ENCODE data around the gene IGFALS. TPM values are rescaled to one million over a fixed set of nuclear protein-coding genes. Genes with fewer than 3 reads are reported as not detected.

IGFALS gene
- total and polyA plus RNA-seq, 2 of the 4 experiments (the other 2 are of a cell fraction): not detected

DNA sequence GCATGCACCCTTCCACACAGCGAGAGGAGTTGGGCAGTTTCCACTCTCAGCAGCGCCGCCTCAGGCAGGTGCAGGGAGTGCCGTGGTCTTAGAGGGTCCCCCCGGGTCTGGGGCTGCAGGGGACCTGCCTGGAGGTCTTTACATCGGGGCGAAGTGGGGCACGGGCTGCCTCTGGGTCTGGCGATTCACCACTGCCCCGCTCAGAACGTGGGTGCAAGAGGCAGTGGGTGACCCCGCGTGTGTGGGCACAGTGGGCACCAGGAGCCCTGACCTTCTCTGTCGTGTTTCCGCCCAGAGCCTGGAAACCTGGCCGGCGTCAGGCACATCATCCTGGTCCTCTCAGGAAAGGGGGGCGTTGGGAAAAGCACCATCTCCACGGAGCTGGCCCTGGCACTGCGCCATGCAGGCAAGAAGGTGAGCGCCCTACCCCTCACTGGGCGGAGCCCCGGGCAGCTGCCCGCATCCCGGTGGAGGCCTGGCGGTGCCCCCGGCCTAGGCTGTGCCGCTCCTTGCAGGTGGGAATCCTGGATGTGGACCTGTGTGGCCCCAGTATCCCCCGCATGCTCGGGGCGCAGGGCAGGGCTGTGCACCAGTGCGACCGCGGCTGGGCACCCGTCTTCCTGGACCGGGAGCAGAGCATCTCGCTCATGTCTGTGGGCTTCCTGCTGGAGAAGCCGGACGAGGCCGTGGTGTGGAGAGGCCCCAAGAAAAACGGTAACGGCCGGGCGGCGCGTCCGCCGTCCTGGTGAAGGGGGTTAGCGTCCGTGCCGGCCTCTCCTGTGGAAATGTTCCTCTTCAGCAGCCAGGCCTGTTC lies 7.1 kb downstream of the IGFALS start:
- H3K4me3 ChIP-seq (ENCODE audit: insufficient read depth, low read depth, low read length): no peak overlapping the region
- H4K91ac ChIP-seq (ENCODE audit: insufficient read depth, low read depth, low read length): no peak overlapping the region
- no peaks in the 10 kb centered on the region for H3K27me3 ChIP-seq (ENCODE audit: control insufficient read depth, insufficient read depth, low read length)
- H3K4me1 ChIP-seq (ENCODE audit: control insufficient read depth, insufficient read depth, low read length): no peaks in the 10 kb centered on the region; the same call in 1 of the 2 replicates
- peaks cover 4% of the 10 kb centered on the region; the same call in 1 of the 2 replicates for H3K9me1 ChIP-seq (ENCODE audit: insufficient read depth, low read length)
- WGBS, 2 experiments (ENCODE audit: extremely low coverage in 2 of 2, insufficient read length in 1 of 2): 93% methylated on average over 19 of the region's 51 CpGs; no CpG with 5 or more reads in 1 of the 2 experiments
- H4K20me1 ChIP-seq (ENCODE audit: insufficient read depth, low read length): peaks cover 38% of the 10 kb centered on the region
- no peak overlapping the region for H2BK5ac ChIP-seq (ENCODE audit: low read depth, low read length, poor library complexity, severe bottlenecking)
- peak overlapping the region; percentile 52 for H2AK9ac ChIP-seq (replicated peaks; ENCODE audit: low read depth, low read length, poor library complexity)
- peaks cover 12 to 44% of the 10 kb centered on the region in 2 experiments for H3K79me1 ChIP-seq (ENCODE audit: low read depth in 1 of 2, low read length in 2 of 2)
- CTCF ChIA-PET: no interaction called here
- in situ Hi-C loops (cut with MboI; ENCODE audit: low sequenced_read_pairs): no loop called here
- DNase-seq (no peak), ATAC-seq (ENCODE audit: low read depth) (no peak)
- H2AK5ac ChIP-seq (ENCODE audit: low read depth, low read length): no peak overlapping the region
- H3K4ac ChIP-seq (ENCODE audit: low read depth, low read length): no peak overlapping the region
- H4K8ac ChIP-seq (ENCODE audit: low read depth in 2 of 2, low read length in 2 of 2): no peak overlapping the region
- H2BK20ac ChIP-seq (ENCODE audit: low read depth, low read length): no peak overlapping the region
- dilution Hi-C loops (cut with HindIII; ENCODE audit: low sequenced_read_pairs, unreplicated experiment): no loop called here
- H3K4me2 ChIP-seq (ENCODE audit: low read depth, low read length): no peak overlapping the region
- H3K36me3 ChIP-seq (ENCODE audit: control insufficient read depth, insufficient read depth, low read length): peaks cover 30% of the 10 kb centered on the region
- no TSS peak for BruUV-seq (replicated peaks)
- H3K9ac ChIP-seq (ENCODE audit: low read depth, low read length): no peak overlapping the region
- no peak overlapping the region for H3K56ac ChIP-seq (ENCODE audit: extremely low read depth, insufficient read depth, low read length)
- no peak overlapping the region for H2AFZ ChIP-seq (replicated peaks; ENCODE audit: low read length, poor library complexity)
- intact Hi-C loops (cut with micrococcal nuclease): no loop called here
- H3K14ac ChIP-seq (replicated peaks; ENCODE audit: low read depth, low read length): no peak overlapping the region
- no peaks in the 10 kb centered on the region for H3K9me3 ChIP-seq (ENCODE audit: control insufficient read depth, insufficient read depth, low read length)
- POLR2A ChIA-PET (ENCODE audit: unreplicated experiment): no interaction called here
- H3K27ac ChIP-seq (ENCODE audit: insufficient read depth, low read length): no peak overlapping the region
- no peak overlapping the region for H2BK15ac ChIP-seq (ENCODE audit: low read depth, low read length)
- H3K18ac ChIP-seq (ENCODE audit: low read depth, low read length): no peak overlapping the region
- H2BK120ac ChIP-seq (ENCODE audit: low read depth, low read length): no peak overlapping the region
- H3K23ac ChIP-seq (ENCODE audit: low read depth, low read length): no peak overlapping the region
- H4K5ac ChIP-seq (ENCODE audit: low read depth, low read length): no peak overlapping the region
- TF ChIP-seq RCOR1 (IDR thresholded peaks at IDR 0.05; ENCODE audit: insufficient replicate concordance, low read length): no peak
- no peak for TF ChIP-seq MAFK (IDR thresholded peaks at IDR 0.05; ENCODE audit: low read depth, low read length)
- no peak for TF ChIP-seq USF2 (IDR thresholded peaks at IDR 0.05; ENCODE audit: low read depth, low read length)
- no peak for TF ChIP-seq POLR2A (IDR thresholded peaks at IDR 0.05; ENCODE audit: low read depth, low read length)
- TF ChIP-seq CHD1 (IDR thresholded peaks at IDR 0.05; ENCODE audit: low read depth, low read length): no peak
- no peak for TF ChIP-seq RAD21 (IDR thresholded peaks at IDR 0.05; ENCODE audit: low read length)
- no peak for TF ChIP-seq MAZ (IDR thresholded peaks at IDR 0.05; ENCODE audit: borderline replicate concordance, low read depth, low read length)
- TF ChIP-seq ELK1 (IDR thresholded peaks at IDR 0.05; ENCODE audit: borderline replicate concordance, low read depth, low read length): no peak
- no peak for TF ChIP-seq CTCF (conservative IDR thresholded peaks at IDR 0.05; ENCODE audit: low read depth, low read length)
- TF ChIP-seq NFE2L2 (IDR thresholded peaks at IDR 0.05; ENCODE audit: low read depth, low read length): no peak
- no peak for TF ChIP-seq SMC3 (IDR thresholded peaks at IDR 0.05; ENCODE audit: low read depth, low read length)
- TF ChIP-seq BHLHE40 (IDR thresholded peaks at IDR 0.05; ENCODE audit: low read depth, low read length): no peak
- no peak for TF ChIP-seq FOS (IDR thresholded peaks at IDR 0.05; ENCODE audit: low read depth, low read length)
- no peak for TF ChIP-seq MXI1 (IDR thresholded peaks at IDR 0.05; ENCODE audit: borderline replicate concordance, low read depth, low read length)
- TF ChIP-seq CEBPB (IDR thresholded peaks at IDR 0.05; ENCODE audit: low read depth, low read length): no peak
